Measurements from ENCODE around the gene ZNF512. TPM values are rescaled to one million over a fixed set of nuclear protein-coding genes. Genes with fewer than 3 reads are reported as not detected.

Gene ZNF512
- total RNA-seq, 1 donor from 2014 or later, result 23.9 TPM

DNA sequence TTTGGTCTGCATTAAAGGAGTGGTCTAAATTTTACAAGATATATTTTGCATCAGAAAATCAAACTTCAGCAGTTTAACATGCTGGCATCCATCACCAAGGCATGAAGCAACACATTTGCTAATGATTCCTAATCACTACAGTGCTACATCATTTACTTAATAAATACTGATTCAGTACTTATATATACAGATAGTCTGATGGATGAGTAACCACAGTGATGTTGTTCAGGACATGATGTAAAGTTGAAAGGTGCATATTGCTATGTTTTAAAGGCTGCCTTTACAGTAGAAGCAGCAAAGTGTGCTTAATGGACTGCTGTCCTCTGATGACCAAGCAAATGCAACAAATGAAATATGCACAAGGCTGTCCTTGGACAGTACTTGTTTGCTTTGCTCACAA, 69.5 kb downstream of the ZNF512 start:
- H3K27ac Mint-ChIP-seq, result peak overlapping the region; percentile 61
- peaks cover 9% of the 10 kb centered on the region for H3K4me1 Mint-ChIP-seq (ENCODE audit: low read depth)
- H3K36me3 Mint-ChIP-seq (ENCODE audit: low read depth), result peaks cover 78% of the 10 kb centered on the region
- no peak for DNase-seq (ENCODE audit: low spot score)
- H3K9me3 Mint-ChIP-seq, result no peaks in the 10 kb centered on the region
- H3K27me3 Mint-ChIP-seq (ENCODE audit: low read depth), result no peaks in the 10 kb centered on the region
- H3K4me3 Mint-ChIP-seq (ENCODE audit: low read depth), result no peak overlapping the region
- intact Hi-C loops (cut with micrococcal nuclease), result no loop called here

DNA sequence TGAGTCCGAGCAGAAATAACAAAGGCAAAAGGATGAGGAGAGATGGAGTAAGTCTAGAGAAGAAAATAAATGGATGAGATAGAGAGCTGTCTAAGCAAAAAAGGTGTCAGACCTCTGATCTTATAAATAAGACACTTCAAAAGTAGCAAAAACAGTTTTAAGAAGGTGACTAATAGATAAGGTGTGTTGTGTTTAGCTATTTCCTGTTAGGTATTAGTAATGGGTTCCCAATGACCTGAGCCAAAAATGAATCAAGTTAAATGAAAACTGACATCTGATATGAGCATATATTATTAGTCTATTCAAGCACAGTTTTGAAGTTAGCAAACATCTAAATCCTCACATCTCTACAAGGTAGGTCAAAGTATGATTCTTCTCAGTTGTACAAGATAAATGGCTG, 69.9 kb downstream of the ZNF512 start:
- H3K9me3 Mint-ChIP-seq, result no peaks in the 10 kb centered on the region
- intact Hi-C loops (cut with micrococcal nuclease), result no loop called here
- peaks cover 9% of the 10 kb centered on the region for H3K4me1 Mint-ChIP-seq (ENCODE audit: low read depth)
- peak overlapping the region; percentile 61 for H3K27ac Mint-ChIP-seq
- no peaks in the 10 kb centered on the region for H3K27me3 Mint-ChIP-seq (ENCODE audit: low read depth)
- no peak for DNase-seq (ENCODE audit: low spot score)
- H3K4me3 Mint-ChIP-seq (ENCODE audit: low read depth), result no peak overlapping the region
- peaks cover 73% of the 10 kb centered on the region for H3K36me3 Mint-ChIP-seq (ENCODE audit: low read depth)

DNA sequence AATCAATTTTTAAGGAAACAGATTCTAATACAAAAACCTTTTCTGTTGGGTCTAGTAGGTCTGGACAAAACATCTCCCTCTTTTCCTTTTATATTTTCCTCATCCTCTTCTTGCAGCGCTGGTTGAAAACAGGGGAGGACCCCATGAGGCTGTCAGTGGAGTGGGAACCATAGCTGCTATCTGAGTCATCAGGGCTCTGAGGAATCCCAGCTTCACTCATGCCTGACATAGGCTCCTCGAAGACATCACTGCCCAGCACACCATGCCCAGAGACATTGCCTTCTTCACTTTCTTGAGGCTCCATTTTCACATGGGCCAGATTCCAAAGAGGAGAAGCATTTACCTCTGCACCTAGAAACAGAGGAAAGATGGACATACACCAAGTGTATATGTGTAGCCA, 70.6 kb downstream of the ZNF512 start:
- intact Hi-C loops (cut with micrococcal nuclease), result no loop called here
- no peak for DNase-seq (ENCODE audit: low spot score)
- peak overlapping the region; percentile 68 for H3K27ac Mint-ChIP-seq
- H3K36me3 Mint-ChIP-seq (ENCODE audit: low read depth), result peaks cover 67% of the 10 kb centered on the region
- H3K27me3 Mint-ChIP-seq (ENCODE audit: low read depth), result no peaks in the 10 kb centered on the region
- peaks cover 9% of the 10 kb centered on the region for H3K4me1 Mint-ChIP-seq (ENCODE audit: low read depth)
- no peak overlapping the region for H3K4me3 Mint-ChIP-seq (ENCODE audit: low read depth)
- H3K9me3 Mint-ChIP-seq, result no peaks in the 10 kb centered on the region

DNA sequence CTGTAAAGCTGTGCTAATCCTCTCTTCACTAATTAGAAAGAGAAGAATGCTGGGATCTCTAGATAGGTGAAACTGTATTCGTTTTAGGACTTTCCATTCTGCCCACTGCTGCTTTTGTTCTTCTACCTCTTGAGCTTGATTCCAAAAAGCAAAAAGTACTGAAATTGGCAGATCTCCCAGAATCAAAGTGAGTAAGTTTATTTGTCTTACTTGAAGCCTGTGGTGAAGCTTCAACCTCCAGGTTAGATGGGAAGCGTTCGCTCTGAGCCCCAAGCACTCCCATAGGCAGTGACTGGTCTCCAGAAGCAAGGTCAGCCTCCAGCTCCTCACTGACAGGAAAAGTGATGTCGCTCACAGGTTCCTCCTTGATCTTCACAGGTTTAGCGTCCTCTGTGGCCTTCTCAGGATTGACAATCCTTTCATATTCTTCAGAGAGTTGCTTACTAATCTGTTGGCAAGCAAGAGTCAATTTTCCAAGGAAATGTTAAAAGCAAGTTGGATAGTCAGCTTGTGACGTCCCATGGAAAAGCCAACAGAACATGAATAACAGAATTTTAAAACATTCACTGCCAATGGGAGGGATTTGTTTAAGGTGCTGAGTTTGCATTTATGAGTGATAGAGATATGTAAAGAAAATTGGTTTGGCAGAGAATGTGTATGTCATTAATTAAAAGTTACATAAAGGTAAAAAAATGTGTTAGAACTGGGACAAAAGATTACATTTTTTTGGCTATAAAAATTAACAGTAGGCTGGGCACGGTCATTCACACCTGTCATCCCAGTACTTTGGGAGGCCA, 72.5 kb downstream of the ZNF512 start:
- Mint-ChIP-seq H3K9me3 (no peaks in the 10 kb centered on the region), H3K4me1 (ENCODE audit: low read depth) (peaks cover 18% of the 10 kb centered on the region), H3K27ac (no peak overlapping the region), H3K36me3 (ENCODE audit: low read depth) (peaks cover 62% of the 10 kb centered on the region), H3K27me3 (ENCODE audit: low read depth) (no peaks in the 10 kb centered on the region), H3K4me3 (ENCODE audit: low read depth) (no peak overlapping the region)
- DNase-seq (ENCODE audit: low spot score), result no peak
- intact Hi-C loops (cut with micrococcal nuclease), result no loop called here

DNA sequence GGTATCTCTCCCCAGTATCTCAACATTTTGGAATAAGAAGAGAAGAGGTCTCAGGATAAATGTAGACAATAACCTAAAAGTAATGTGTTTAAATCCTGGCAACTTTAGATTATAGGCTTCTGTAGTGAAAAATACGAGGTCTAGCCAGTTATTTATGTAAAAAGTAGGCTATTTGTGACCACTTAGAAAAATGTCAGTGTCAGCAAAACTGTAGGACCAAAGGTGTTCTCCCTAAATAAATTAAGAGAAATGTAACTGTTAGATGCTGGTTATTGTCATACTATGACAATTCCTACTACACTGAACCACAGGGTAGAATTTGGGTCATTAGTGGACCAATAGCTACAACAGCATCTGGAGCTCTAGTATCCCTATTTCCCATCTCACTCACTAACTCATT, 78.5 kb downstream of the ZNF512 start:
- intact Hi-C loops (cut with micrococcal nuclease), result no loop called here

DNA sequence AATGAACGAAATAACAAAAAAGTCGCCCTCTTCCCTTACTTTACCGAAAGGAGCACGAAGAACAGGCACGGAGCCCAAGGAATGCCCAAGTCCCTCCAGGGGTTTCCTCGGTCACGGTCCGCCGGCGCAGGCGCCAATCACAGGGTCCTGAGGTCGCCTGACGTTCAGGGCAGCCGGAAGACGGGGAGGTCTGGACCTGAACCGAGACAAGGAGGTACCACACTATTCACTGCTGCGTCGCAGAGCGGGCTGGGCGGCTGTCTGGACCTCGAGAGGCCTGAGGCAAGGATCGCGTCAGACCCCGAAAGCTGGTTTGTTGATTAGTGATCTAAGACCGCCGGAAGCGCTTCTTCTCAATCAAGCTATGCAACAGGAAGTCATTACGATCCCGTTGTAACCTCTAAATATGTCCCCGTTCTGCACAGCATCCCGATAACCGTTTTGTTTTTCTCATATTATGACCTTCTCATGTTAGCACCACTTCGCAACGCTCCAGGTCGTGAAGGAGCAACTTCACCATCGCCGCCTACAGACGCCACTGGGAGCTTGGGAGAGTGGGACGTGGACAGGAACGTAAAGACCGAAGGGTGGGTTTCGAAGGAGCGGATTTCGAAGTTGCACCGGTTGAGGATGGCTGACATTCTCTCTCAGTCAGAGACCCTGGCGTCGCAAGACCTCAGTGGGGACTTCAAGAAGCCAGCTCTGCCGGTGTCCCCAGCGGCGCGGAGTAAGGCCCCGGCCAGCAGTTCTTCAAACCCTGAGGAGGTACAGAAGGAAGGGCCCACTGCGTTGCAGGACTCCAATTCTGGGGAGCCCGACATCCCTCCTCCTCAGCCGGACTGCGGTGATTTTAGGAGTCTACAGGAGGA, 80.7 kb downstream of the ZNF512 start, which contains the start of the genes SLC4A1AP and SUPT7L:
TSS of gene SLC4A1AP (plus strand) at position 605 of the 869 bp plus-strand sequence. CDS start at position 631, 26 bp downstream.
TSS of gene SUPT7L (minus strand) at position 330 of the 869 bp plus-strand sequence. CDS start 1,422 bp downstream, outside the sequence.
- H3K27ac Mint-ChIP-seq, result peak within 1 kb of the TSS; percentile 99
- intact Hi-C loops (cut with micrococcal nuclease), result loop anchor here (2.0 kb wide), 1 partner anchor 25 kb away; no protein-coding TSS in a partner anchor
- peak; percentile 72 for DNase-seq (ENCODE audit: low spot score)
- H3K9me3 Mint-ChIP-seq, result no peaks in the 10 kb centered on the region
- H3K4me1 Mint-ChIP-seq (ENCODE audit: low read depth), result peaks cover 41% of the 10 kb centered on the region
- peaks cover 52% of the 10 kb centered on the region for H3K36me3 Mint-ChIP-seq (ENCODE audit: low read depth)
- H3K4me3 Mint-ChIP-seq (ENCODE audit: low read depth), result peak within 1 kb of the TSS; percentile 100
- no peaks in the 10 kb centered on the region for H3K27me3 Mint-ChIP-seq (ENCODE audit: low read depth)

More for the DNA sequence above, 78.5 kb downstream of the ZNF512 start:
- peak overlapping the region; percentile 24 for H3K27ac Mint-ChIP-seq
- H3K36me3 Mint-ChIP-seq (ENCODE audit: low read depth), result peaks cover 49% of the 10 kb centered on the region
- H3K4me1 Mint-ChIP-seq (ENCODE audit: low read depth), result peaks cover 38% of the 10 kb centered on the region
- peak overlapping the region; percentile 100 for H3K4me3 Mint-ChIP-seq (ENCODE audit: low read depth)
- H3K27me3 Mint-ChIP-seq (ENCODE audit: low read depth), result no peaks in the 10 kb centered on the region
- H3K9me3 Mint-ChIP-seq, result no peaks in the 10 kb centered on the region
- no peak for DNase-seq (ENCODE audit: low spot score)

DNA sequence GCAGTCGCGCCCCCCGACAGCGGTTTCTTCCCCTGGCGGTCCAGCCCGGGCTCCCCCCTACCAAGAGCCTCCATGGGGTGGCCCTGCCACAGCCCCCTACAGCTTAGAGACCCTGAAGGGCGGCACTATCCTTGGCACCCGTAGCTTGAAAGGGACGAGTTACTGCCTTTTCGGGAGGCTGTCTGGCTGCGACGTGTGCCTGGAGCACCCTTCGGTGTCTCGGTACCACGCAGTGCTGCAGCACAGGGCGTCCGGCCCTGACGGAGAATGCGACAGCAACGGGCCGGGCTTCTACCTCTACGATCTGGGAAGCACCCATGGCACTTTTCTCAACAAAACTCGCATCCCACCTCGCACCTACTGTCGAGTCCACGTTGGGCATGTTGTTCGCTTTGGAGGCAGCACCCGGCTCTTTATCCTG, 81.3 kb downstream of the ZNF512 start:
- Mint-ChIP-seq H3K27ac (peak overlapping the region; percentile 99), H3K4me3 (ENCODE audit: low read depth) (peak overlapping the region; percentile 100), H3K27me3 (ENCODE audit: low read depth) (no peaks in the 10 kb centered on the region), H3K9me3 (no peaks in the 10 kb centered on the region), H3K36me3 (ENCODE audit: low read depth) (peaks cover 56% of the 10 kb centered on the region), H3K4me1 (ENCODE audit: low read depth) (peaks cover 40% of the 10 kb centered on the region)
- intact Hi-C loops (cut with micrococcal nuclease), result no loop called here
- no peak for DNase-seq (ENCODE audit: low spot score)

DNA sequence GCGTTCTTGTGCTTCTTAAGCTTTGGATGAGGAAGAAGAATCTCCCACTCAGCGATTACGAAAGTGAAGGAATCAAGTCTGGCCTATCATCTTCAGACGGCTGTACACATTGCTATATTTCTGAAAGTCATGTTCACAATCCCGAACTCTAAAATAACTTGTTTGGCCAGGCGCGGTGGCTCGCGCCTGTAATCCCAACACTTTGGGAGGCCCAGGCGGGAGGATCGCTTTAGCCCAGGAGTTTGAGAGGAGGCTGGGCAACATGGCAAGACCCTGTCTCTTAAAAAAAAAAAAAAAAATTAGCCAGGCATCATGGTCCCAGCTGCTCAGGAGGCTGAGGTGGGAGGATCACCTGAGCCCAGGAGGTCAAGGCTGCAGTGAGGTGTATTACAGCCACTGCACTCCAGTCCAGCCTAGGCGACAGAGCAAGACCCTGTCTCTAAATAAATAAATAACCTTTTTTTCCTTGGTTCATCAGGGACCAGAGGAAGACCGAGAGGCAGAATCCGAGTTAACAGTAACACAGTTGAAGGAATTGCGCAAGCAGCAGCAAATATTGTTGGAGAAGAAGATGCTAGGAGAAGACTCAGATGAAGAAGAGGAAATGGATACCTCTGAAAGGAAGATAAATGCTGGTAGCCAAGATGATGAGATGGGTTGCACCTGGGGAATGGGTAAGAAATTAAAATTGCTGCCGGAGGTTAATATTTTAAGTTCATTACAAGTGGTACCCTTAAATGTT, 82.0 kb downstream of the ZNF512 start:
- H3K27ac Mint-ChIP-seq, result peak overlapping the region; percentile 99

DNA sequence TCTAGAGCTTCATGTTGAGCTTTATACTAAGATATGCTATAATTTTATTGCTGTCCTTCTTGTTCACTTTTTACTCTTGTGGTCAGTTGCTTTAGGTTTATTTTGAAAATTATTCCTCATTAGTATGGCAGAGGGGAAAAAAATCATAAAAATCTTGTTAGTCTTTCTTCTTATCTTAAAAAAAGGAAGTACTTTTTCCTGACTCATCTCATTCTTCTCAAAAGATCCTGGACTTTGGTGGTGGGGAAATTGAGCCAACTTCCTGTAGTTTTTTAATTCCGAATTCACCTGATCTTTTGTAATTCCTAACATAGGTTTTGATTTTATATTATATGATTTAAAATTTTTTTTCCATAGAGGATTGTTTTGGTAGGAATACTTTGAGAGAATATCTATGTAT, 84.6 kb downstream of the ZNF512 start:
- peaks cover 21% of the 10 kb centered on the region for H3K4me1 Mint-ChIP-seq (ENCODE audit: low read depth)
- no peak overlapping the region for H3K27ac Mint-ChIP-seq
- H3K27me3 Mint-ChIP-seq (ENCODE audit: low read depth), result no peaks in the 10 kb centered on the region
- no peaks in the 10 kb centered on the region for H3K9me3 Mint-ChIP-seq
- intact Hi-C loops (cut with micrococcal nuclease), result no loop called here
- H3K4me3 Mint-ChIP-seq (ENCODE audit: low read depth), result no peak overlapping the region
- no peak for DNase-seq (ENCODE audit: low spot score)
- peaks cover 48% of the 10 kb centered on the region for H3K36me3 Mint-ChIP-seq (ENCODE audit: low read depth)

More for the DNA sequence above, 82.0 kb downstream of the ZNF512 start:
- H3K4me3 Mint-ChIP-seq (ENCODE audit: low read depth), result peak overlapping the region; percentile 100
- DNase-seq (ENCODE audit: low spot score), result no peak
- peaks cover 54% of the 10 kb centered on the region for H3K36me3 Mint-ChIP-seq (ENCODE audit: low read depth)
- H3K27me3 Mint-ChIP-seq (ENCODE audit: low read depth), result no peaks in the 10 kb centered on the region
- peaks cover 34% of the 10 kb centered on the region for H3K4me1 Mint-ChIP-seq (ENCODE audit: low read depth)
- intact Hi-C loops (cut with micrococcal nuclease), result no loop called here
- H3K9me3 Mint-ChIP-seq, result no peaks in the 10 kb centered on the region

DNA sequence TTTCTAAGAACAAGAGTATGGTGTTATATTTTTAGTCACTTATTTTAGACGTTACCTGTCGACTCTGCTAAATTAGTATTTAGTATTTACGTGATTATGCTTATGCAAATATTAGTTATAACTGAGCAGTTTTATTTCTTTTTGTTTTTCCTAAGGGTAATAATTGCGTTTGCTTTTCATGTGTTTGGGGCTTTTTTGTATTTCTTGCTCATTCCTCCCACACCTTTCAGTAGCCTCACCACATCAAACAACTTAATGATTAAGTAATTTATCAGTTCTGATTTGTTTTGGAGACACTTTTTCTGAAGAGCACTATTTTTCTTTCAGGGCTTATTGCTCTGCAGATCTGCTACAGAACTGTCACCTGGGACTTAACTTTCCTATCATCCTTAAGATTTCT, 88.4 kb downstream of the ZNF512 start:
- intact Hi-C loops (cut with micrococcal nuclease), result no loop called here
- no peak overlapping the region for H3K27ac Mint-ChIP-seq
- peaks cover 8% of the 10 kb centered on the region for H3K4me1 Mint-ChIP-seq (ENCODE audit: low read depth)
- no peaks in the 10 kb centered on the region for H3K27me3 Mint-ChIP-seq (ENCODE audit: low read depth)
- H3K36me3 Mint-ChIP-seq (ENCODE audit: low read depth), result peaks cover 64% of the 10 kb centered on the region
- DNase-seq (ENCODE audit: low spot score), result no peak
- no peaks in the 10 kb centered on the region for H3K9me3 Mint-ChIP-seq
- H3K4me3 Mint-ChIP-seq (ENCODE audit: low read depth), result no peak overlapping the region

All from activated T-helper 2 cell treated with anti-CD3 and anti-CD28 coated beads, Interferon-gamma antibody, Interleukin-2, Interleukin-4, amounts not matched to agents 10 μg/mL and 5 μg/mL and 100 μg/mL, durations not matched to agents 14 hours and 24 hours and 36 hours (primary cell).